HEK293 (cell line): ENCODE measurements around the gene ZNF197.

Experiments used
- CTCF ChIA-PET: fragments of 350-600 bp; formaldehyde crosslinking; extraction: SDS; loops from one replicate; lab custom pipeline; 2021; ENCODE audit warnings: antibody characterized with exemption; lab: Yijun Ruan, JAX
- POLR2A ChIA-PET: fragments of 300-600 bp; formaldehyde crosslinking; extraction: SDS; loops from one replicate; lab custom pipeline; 2020; ENCODE audit warnings: antibody characterized with exemption, inconsistent platforms; lab: Yijun Ruan, JAX
- H3K27ac ChIP-seq: fragments of 200-500 bp; sonication (Bioruptor generic); 2 replicates; pipeline ENCODE4 v1.5.1; 2014; ENCODE audit warnings: low read depth, low read length, control low read depth, inconsistent platforms; ENCODE audit errors: extremely low read depth
- H3K36me3 ChIP-seq, 2 experiments: fragments of 200-500 bp in 1 of 2; sonication (Bioruptor generic) in 1 of 2; 1 replicate in 1 of 2; 2 replicates in 1 of 2; pipeline ENCODE4 v1.5.1; 2014 to 2017; ENCODE audit warnings: inconsistent platforms in 2 of 2, low read length in 2 of 2; ENCODE audit not compliant: control insufficient read depth in 2 of 2, insufficient read depth in 1 of 2
- H3K4me1 ChIP-seq: fragments of 200-500 bp; sonication (Bioruptor generic); 2 replicates; pipeline ENCODE4 v1.5.1; 2014; ENCODE audit warnings: mild to moderate bottlenecking, low read length, inconsistent platforms; ENCODE audit not compliant: control insufficient read depth, insufficient read depth
- H3K4me3 ChIP-seq: 2 replicates; pipeline ENCODE4 v1.5.1; 2011; ENCODE audit warnings: low read depth, mild to moderate bottlenecking, control low read depth, low read length, moderate library complexity
- H3K9me3 ChIP-seq: fragments of 200-500 bp; sonication (Bioruptor generic); 2 replicates; pipeline ENCODE4 v1.5.1; 2014; ENCODE audit warnings: low read depth, low read length, inconsistent platforms; ENCODE audit not compliant: control insufficient read depth, insufficient read depth
- GLI4 ChIP-seq: fragments of 450-650 bp; formaldehyde crosslinking; IDR thresholded peaks from 2 replicates; pipeline ENCODE4 v1.5.1; 2016; ENCODE audit warnings: missing biosample characterization, missing genetic modification characterization
- KLF1 ChIP-seq: fragments of 450-650 bp; formaldehyde crosslinking; IDR thresholded peaks from 2 replicates; pipeline ENCODE4 v1.5.1; 2016; ENCODE audit warnings: missing biosample characterization, missing genetic modification characterization
- KLF16 ChIP-seq: fragments of 450-650 bp; formaldehyde crosslinking; IDR thresholded peaks from 2 replicates; pipeline ENCODE4 v1.5.1; 2017; ENCODE audit warnings: missing biosample characterization, missing genetic modification characterization
- KLF7 ChIP-seq: fragments of 450-650 bp; formaldehyde crosslinking; IDR thresholded peaks from 2 replicates; pipeline ENCODE4 v1.5.1; 2016; ENCODE audit warnings: missing biosample characterization, missing genetic modification characterization, borderline replicate concordance
- MZF1 ChIP-seq: fragments of 450-650 bp; formaldehyde crosslinking; IDR thresholded peaks from 2 replicates; pipeline ENCODE4 v1.5.1; 2017; ENCODE audit warnings: missing biosample characterization, missing genetic modification characterization, borderline replicate concordance
- SALL2 ChIP-seq: fragments of 450-650 bp; formaldehyde crosslinking; IDR thresholded peaks from 2 replicates; pipeline ENCODE4 v1.5.0; 2017; ENCODE audit warnings: missing biosample characterization, mild to moderate bottlenecking, missing genetic modification characterization, borderline replicate concordance
- SCRT1 ChIP-seq: fragments of 450-650 bp; formaldehyde crosslinking; IDR thresholded peaks from 2 replicates; pipeline ENCODE4 v1.5.1; 2016; ENCODE audit warnings: missing biosample characterization, missing genetic modification characterization, borderline replicate concordance
- SETDB1 ChIP-seq: IDR thresholded peaks from one replicate; pipeline ENCODE4 v1.6.1; 2017; ENCODE audit warnings: mild to moderate bottlenecking, low read length, moderate library complexity, mixed read lengths; ENCODE audit not compliant: insufficient read length
- SP7 ChIP-seq: fragments of 450-650 bp; formaldehyde crosslinking; IDR thresholded peaks from 2 replicates; pipeline ENCODE4 v1.5.1; 2016; ENCODE audit warnings: missing biosample characterization, missing genetic modification characterization
- WT1 ChIP-seq: fragments of 450-650 bp; formaldehyde crosslinking; IDR thresholded peaks from 2 replicates; pipeline ENCODE4 v1.5.1; 2016; ENCODE audit warnings: missing biosample characterization, missing genetic modification characterization
- ZEB2 ChIP-seq: fragments of 450-650 bp; formaldehyde crosslinking; IDR thresholded peaks from 2 replicates; pipeline ENCODE4 v1.5.1; 2016; ENCODE audit warnings: missing biosample characterization, missing genetic modification characterization
- ZNF121 ChIP-seq: fragments of 450-650 bp; formaldehyde crosslinking; IDR thresholded peaks from 2 replicates; pipeline ENCODE4 v1.5.1; 2016; ENCODE audit warnings: missing biosample characterization, missing genetic modification characterization
- ZNF157 ChIP-seq: fragments of 450-650 bp; formaldehyde crosslinking; IDR thresholded peaks from 2 replicates; pipeline ENCODE4 v1.5.1; 2016; ENCODE audit warnings: missing biosample characterization, missing genetic modification characterization
- ZNF184 ChIP-seq: fragments of 450-650 bp; IDR thresholded peaks from 2 replicates; pipeline ENCODE4 v1.5.1; 2018; ENCODE audit warnings: missing biosample characterization, mild to moderate bottlenecking, missing genetic modification characterization
- ZNF19 ChIP-seq: fragments of 450-650 bp; formaldehyde crosslinking; IDR thresholded peaks from 2 replicates; pipeline ENCODE4; 2016; ENCODE audit warnings: missing biosample characterization, missing genetic modification characterization, low read depth
- ZNF2 ChIP-seq: fragments of 450-650 bp; formaldehyde crosslinking; IDR thresholded peaks from 2 replicates; pipeline ENCODE4 v1.5.1; 2016; ENCODE audit warnings: missing biosample characterization, missing genetic modification characterization
- ZNF202 ChIP-seq: fragments of 450-650 bp; formaldehyde crosslinking; IDR thresholded peaks from 2 replicates; pipeline ENCODE4 v1.5.1; 2016; ENCODE audit warnings: missing biosample characterization, missing genetic modification characterization, borderline replicate concordance
- ZNF221 ChIP-seq: fragments of 450-650 bp; formaldehyde crosslinking; IDR thresholded peaks from 2 replicates; pipeline ENCODE4 v1.5.1; 2017; ENCODE audit warnings: missing biosample characterization, missing genetic modification characterization, borderline replicate concordance
- ZNF23 ChIP-seq: fragments of 450-650 bp; formaldehyde crosslinking; IDR thresholded peaks from 2 replicates; pipeline ENCODE4 v1.5.1; 2016; ENCODE audit warnings: missing biosample characterization, missing genetic modification characterization, borderline replicate concordance
- ZNF473 ChIP-seq: fragments of 450-650 bp; formaldehyde crosslinking; IDR thresholded peaks from 2 replicates; pipeline ENCODE4 v1.5.1; 2017; ENCODE audit warnings: missing biosample characterization, missing genetic modification characterization
- ZNF585B ChIP-seq: fragments of 450-650 bp; formaldehyde crosslinking; IDR thresholded peaks from 2 replicates; pipeline ENCODE4 v1.5.1; 2016; ENCODE audit warnings: missing biosample characterization, missing genetic modification characterization
- ZNF660 ChIP-seq: fragments of 450-650 bp; IDR thresholded peaks from 2 replicates; pipeline ENCODE4 v1.5.1; 2018; ENCODE audit warnings: missing biosample characterization, mild to moderate bottlenecking, missing genetic modification characterization
- ZNF843 ChIP-seq: fragments of 450-650 bp; formaldehyde crosslinking; IDR thresholded peaks from 2 replicates; pipeline ENCODE4 v1.5.1; 2016; ENCODE audit warnings: missing biosample characterization, missing genetic modification characterization
- TF ChIP-seq, protein P1 (sequence below): IDR thresholded peaks from 2 replicates; pipeline ENCODE4 v1.6.1; 2011; ENCODE audit warnings: mild to moderate bottlenecking, low read depth, low read length, borderline replicate concordance
- TF ChIP-seq, protein P2 (sequence below): fragments of 450-650 bp; formaldehyde crosslinking; IDR thresholded peaks from 2 replicates; pipeline ENCODE4 v1.5.1; 2016; ENCODE audit warnings: missing biosample characterization, missing genetic modification characterization
- TF ChIP-seq, protein P3 (sequence below): fragments of 450-650 bp; formaldehyde crosslinking; IDR thresholded peaks from 2 replicates; pipeline ENCODE4 v1.5.1; 2016; ENCODE audit warnings: missing biosample characterization, missing genetic modification characterization
- TF ChIP-seq, protein P4 (sequence below): fragments of 450-650 bp; formaldehyde crosslinking; IDR thresholded peaks from 2 replicates; pipeline ENCODE4 v1.5.1; 2016; ENCODE audit warnings: missing biosample characterization, missing genetic modification characterization
- TF ChIP-seq, protein P5 (sequence below): fragments of 450-650 bp; formaldehyde crosslinking; IDR thresholded peaks from 2 replicates; pipeline ENCODE4 v1.5.1; 2016; ENCODE audit warnings: missing biosample characterization, missing genetic modification characterization

Gene ZNF197

DNA sequence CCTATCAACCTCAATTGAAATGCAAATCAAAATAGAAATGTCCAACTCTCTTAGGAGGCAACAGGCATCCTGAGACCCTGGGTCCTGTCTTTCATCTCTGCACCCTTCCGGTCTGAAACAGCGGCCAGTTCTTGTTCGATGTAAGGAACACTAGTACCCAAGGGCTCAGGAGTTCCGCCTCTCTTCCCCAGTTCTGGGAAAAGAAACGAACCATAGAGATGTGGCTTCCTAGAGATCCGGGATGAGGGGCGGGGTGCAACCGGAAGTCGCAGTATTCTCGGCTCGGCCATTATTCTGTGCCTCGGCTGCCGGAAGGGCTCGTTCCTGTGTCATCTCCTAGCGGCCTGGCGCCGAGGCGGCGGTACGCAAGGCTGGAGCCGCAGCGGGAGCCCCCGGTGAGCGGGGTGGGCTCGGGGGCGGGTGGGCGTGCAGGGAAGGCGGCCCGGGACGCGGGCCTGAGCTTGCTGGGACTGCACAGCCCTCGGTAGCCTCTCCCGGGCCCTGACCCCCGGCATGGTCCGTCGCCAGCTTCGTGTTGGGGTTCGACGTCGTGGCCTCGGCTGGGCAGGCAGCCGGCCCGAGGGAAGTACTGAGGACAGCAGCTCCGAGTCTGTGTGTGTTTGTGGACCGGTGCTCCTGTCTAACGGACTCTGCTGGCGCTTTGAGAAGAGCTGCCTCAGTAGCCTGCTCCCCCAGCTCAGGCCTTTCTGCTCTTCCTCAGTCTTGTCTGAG is at the start of gene ZNF197:
Gene ZNF197 (plus strand): TSS at position 288 of the 732 bp plus-strand sequence. CDS start 4,119 bp downstream, outside the sequence.
- ChIA-PET POLR2A (interaction anchor here (0.6 to 3.0 kb wide), 4 partner anchors 24 to 370 kb away, joined by 3 to 21 read pairs (median 4); partner anchors contain the start of gene ZNF35), CTCF (interaction anchor here (0.7 to 1.9 kb wide), 2 partner anchors 24 to 378 kb away, joined by 4 to 5 read pairs; partner anchors contain the start of gene ZNF35)
- Histone ChIP-seq H3K27ac (peak within 1 kb of the TSS; percentile 42; the same call in 1 of the 2 replicates), H3K36me3 (peaks cover 0 to 25% of the 10 kb centered on the region in 2 experiments; a peak in 1 of 3 replicates), H3K4me3 (peak within 1 kb of the TSS; percentile 62), H3K4me1 (no peaks in the 10 kb centered on the region), H3K9me3 (no peaks in the 10 kb centered on the region)
- TF ChIP-seq SALL2 (tag by site-specific recombination) (no peak), KLF16 (tag by site-specific recombination) (no peak), ZNF19 (no peak), ZNF660 (tag by site-specific recombination) (no peak; the same call in 1 of the 2 replicates), ZNF121 (no peak), SP7 (tag by site-specific recombination) (peak; percentile 52; the same call in 1 of the 2 replicates), GLI4 (tag by site-specific recombination) (no peak), ZNF2 (tag by site-specific recombination) (no peak), ZNF184 (no peak), KLF7 (tag by site-specific recombination) (no peak), WT1 (no peak), ZNF23 (tag by site-specific recombination) (no peak), SCRT1 (tag by site-specific recombination) (no peak), ZNF473 (tag by site-specific recombination) (no peak), KLF1 (tag by site-specific recombination) (peak; percentile 51), ZEB2 (tag by site-specific recombination) (no peak), ZNF157 (tag by site-specific recombination) (no peak), ZNF585B (no peak), MZF1 (tag by site-specific recombination) (no peak), ZNF221 (tag by site-specific recombination) (no peak), ZNF202 (tag by site-specific recombination) (no peak), SETDB1 (no peak), ZNF843 (tag by site-specific recombination) (no peak)
- TF ChIP-seq, protein P1, sequence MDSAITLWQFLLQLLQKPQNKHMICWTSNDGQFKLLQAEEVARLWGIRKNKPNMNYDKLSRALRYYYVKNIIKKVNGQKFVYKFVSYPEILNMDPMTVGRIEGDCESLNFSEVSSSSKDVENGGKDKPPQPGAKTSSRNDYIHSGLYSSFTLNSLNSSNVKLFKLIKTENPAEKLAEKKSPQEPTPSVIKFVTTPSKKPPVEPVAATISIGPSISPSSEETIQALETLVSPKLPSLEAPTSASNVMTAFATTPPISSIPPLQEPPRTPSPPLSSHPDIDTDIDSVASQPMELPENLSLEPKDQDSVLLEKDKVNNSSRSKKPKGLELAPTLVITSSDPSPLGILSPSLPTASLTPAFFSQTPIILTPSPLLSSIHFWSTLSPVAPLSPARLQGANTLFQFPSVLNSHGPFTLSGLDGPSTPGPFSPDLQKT = no peak
- TF ChIP-seq, protein P2, sequence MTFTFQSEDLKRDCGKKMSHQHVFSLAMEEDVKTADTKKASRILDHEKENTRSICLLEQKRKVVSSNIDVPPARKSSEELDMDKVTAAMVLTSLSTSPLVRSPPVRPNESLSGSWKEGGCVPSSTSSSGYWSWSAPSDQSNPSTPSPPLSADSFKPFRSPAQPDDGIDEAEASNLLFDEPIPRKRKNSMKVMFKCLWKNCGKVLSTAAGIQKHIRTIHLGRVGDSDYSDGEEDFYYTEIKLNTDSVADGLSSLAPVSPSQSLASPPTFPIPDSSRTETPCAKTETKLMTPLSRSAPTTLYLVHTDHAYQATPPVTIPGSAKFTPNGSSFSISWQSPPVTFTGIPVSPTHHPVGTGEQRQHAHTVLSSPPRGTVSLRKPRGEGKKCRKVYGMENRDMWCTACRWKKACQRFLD = no peak
- TF ChIP-seq, protein P3, sequence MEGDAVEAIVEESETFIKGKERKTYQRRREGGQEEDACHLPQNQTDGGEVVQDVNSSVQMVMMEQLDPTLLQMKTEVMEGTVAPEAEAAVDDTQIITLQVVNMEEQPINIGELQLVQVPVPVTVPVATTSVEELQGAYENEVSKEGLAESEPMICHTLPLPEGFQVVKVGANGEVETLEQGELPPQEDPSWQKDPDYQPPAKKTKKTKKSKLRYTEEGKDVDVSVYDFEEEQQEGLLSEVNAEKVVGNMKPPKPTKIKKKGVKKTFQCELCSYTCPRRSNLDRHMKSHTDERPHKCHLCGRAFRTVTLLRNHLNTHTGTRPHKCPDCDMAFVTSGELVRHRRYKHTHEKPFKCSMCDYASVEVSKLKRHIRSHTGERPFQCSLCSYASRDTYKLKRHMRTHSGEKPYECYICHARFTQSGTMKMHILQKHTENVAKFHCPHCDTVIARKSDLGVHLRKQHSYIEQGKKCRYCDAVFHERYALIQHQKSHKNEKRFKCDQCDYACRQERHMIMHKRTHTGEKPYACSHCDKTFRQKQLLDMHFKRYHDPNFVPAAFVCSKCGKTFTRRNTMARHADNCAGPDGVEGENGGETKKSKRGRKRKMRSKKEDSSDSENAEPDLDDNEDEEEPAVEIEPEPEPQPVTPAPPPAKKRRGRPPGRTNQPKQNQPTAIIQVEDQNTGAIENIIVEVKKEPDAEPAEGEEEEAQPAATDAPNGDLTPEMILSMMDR (tag by site-specific recombination) = no peak
- TF ChIP-seq, protein P4, sequence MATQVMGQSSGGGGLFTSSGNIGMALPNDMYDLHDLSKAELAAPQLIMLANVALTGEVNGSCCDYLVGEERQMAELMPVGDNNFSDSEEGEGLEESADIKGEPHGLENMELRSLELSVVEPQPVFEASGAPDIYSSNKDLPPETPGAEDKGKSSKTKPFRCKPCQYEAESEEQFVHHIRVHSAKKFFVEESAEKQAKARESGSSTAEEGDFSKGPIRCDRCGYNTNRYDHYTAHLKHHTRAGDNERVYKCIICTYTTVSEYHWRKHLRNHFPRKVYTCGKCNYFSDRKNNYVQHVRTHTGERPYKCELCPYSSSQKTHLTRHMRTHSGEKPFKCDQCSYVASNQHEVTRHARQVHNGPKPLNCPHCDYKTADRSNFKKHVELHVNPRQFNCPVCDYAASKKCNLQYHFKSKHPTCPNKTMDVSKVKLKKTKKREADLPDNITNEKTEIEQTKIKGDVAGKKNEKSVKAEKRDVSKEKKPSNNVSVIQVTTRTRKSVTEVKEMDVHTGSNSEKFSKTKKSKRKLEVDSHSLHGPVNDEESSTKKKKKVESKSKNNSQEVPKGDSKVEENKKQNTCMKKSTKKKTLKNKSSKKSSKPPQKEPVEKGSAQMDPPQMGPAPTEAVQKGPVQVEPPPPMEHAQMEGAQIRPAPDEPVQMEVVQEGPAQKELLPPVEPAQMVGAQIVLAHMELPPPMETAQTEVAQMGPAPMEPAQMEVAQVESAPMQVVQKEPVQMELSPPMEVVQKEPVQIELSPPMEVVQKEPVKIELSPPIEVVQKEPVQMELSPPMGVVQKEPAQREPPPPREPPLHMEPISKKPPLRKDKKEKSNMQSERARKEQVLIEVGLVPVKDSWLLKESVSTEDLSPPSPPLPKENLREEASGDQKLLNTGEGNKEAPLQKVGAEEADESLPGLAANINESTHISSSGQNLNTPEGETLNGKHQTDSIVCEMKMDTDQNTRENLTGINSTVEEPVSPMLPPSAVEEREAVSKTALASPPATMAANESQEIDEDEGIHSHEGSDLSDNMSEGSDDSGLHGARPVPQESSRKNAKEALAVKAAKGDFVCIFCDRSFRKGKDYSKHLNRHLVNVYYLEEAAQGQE (tag by site-specific recombination) = peak; percentile 86
- TF ChIP-seq, protein P5, sequence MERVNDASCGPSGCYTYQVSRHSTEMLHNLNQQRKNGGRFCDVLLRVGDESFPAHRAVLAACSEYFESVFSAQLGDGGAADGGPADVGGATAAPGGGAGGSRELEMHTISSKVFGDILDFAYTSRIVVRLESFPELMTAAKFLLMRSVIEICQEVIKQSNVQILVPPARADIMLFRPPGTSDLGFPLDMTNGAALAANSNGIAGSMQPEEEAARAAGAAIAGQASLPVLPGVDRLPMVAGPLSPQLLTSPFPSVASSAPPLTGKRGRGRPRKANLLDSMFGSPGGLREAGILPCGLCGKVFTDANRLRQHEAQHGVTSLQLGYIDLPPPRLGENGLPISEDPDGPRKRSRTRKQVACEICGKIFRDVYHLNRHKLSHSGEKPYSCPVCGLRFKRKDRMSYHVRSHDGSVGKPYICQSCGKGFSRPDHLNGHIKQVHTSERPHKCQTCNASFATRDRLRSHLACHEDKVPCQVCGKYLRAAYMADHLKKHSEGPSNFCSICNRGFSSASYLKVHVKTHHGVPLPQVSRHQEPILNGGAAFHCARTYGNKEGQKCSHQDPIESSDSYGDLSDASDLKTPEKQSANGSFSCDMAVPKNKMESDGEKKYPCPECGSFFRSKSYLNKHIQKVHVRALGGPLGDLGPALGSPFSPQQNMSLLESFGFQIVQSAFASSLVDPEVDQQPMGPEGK (tag by site-specific recombination) = 0 out of 2 replicates have a peak, but pooled peaks have one; percentile 15
